ENCODE data around the gene CD2AP.

- TF ChIP-seq POLR2A (IDR thresholded peaks at IDR 0.05; ENCODE audit: low read depth, low read length) = no peak
- no peak for TF ChIP-seq TAF1 (IDR thresholded peaks at IDR 0.05; ENCODE audit: borderline replicate concordance, low read depth, low read length)
Observed at GRCh38 chr6:47670851-47671250, 193.3 kb downstream of the CD2AP start.

All from GM12892 (cell line).